Measurements from ENCODE around the gene LCA5L.
A peak's percentile ranks its signal among the peaks of the same experiment; 100 is the strongest.
"Not testable (repeated sequence)": the region's sequence is repeated elsewhere in the genome, so short reads cannot be mapped to it uniquely, and the experiment has no call there.

Gene LCA5L

DNA sequence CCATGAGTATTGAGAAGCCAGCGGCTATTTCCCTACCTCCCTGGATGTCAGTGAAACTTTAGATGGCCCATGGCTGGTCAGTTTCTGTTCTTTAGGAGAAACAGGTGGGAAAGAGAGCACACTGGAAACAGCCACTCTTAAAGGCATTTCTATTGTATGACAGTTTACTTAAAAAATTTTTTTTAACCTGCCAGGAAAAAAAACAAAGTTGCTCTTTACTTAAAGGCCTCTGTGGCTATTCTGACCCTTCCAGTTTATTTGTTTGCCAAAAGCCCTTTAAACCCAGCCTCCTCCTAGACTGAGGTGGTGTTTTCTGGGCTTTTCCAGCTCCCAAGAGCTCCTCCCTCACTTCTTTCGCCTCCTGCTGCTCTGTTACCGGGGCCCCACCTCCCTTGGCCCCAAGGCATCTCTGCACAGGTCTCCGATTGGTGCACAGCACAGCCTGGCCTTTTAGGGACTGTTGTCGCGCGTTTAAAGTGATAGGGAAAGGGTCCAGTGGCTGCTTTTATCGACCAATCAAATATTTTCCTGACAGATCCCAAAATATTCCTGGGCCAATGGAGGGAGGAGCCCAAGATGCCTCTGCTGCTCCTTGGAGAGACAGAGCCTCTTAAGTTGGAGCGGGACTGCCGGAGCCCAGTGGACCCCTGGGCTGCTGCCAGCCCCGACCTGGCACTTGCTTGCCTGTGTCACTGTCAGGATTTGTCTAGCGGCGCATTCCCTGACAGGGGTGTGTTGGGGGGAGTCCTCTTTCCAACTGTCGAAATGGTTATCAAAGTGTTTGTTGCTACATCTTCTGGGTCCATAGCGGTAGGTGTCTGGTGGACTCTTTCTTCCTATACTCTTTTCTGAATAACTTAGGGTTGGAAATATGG is 6.0 kb upstream of the LCA5L start, which contains the start of gene SH3BGR:
SH3BGR (plus strand) TSS at position 639 of the 875 bp plus-strand sequence; CDS start at position 766, 127 bp downstream.
- DNase-seq (ENCODE audit: low read depth in 2 of 2) = no peak

DNA sequence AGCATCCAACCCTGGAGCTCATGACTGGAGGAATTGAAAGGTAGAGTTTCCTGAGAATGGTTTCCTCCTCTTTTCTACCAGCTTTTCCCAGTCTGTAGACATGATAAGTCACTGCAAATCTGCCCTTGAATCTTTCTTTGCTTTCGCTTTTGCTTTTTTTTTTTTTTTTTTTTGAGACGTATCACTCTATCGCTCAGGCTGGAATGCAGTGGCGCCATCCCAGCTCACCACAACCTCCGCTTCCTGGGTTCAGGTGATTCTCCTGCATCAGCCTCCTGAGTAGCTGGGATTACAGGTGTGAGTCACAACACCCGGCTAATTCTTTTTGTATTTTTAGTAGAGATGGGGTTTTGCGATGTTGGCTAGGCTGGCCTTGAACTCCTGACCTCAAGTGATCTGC is 1.7 kb upstream of the LCA5L start:
- DNase-seq (ENCODE audit: low read depth in 2 of 2) = no peak

DNA sequence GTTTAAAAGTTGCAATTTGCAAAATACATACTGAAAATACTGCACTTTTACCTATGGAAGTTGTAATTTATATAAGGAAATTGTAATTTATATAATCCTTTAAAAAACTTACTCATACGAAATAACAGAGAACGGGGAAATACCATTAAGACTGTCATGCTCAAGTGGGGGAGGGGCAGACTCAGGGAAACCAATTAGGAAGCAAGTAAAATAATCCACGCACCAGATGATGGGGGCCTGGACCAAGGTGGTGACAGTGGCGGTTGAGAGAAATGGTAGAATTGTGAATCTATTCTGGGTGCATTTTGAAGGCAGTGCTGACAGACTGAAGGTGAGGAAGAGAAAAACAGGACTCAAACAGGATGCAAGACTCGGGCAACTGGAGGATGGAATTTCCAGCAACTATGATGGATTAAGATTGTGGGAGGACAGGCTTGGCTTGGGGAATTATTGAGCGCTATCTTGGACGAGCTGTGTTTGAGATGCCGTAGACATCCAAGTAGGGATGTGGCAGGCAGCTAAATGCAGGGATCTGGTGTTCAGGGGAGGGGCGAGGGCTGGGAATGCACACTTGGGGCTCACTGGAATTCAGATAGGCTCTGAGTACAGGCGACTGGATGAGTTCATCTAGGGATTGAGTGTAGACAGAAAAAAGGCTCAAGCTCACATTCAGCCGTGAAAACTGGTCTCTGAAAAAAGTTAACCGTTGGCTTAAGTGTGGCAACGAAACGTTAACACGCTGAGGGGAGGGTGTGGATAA is 977 bp downstream of the LCA5L start:
- no peak for DNase-seq (ENCODE audit: low read depth in 2 of 2)

DNA sequence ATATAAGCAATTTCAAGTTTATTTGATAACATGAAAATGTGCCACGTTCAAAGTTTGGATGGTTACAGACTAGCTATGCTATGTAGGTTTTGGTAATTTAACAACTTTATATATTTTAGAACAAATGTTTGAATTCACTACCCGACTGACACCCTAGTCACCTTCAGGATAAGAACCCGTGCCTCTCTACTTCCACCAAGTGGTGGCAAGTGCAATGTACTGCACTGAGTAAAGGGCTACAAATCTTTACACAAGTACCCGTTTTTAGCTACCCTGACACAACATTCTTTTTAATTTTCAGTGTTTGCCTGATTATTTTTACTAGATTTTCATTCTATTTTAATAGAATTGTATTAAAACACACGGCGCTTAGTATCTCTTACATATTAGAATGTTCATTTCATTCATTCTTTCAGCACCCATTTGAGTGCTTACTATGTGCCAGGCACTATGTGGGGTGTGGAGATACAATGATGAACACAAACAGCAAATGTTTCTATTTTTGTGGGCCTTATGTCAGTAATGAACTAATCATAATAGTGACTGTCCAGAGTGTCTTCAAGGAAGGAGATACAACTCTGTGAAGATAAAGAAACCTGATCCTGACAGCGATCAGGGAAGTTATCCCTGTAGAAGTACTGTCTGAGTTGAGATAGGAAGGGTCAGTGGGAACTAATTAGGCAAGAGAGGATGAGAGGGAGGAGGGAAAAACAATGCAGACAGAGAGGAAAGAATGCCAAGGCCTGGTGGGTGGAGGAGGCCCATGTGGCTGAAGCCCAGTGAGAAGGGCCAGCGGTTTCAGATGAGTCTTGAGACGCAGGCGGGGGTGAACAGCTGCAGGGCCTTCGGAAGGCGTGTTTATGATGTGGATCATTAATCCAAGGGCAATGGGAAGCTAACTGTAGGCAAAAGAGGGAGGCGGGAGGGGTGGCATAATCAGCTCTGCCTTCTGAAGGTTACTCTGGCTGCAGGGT is 3.8 kb downstream of the LCA5L start:
- DNase-seq (ENCODE audit: low read depth in 2 of 2) = no peak

DNA sequence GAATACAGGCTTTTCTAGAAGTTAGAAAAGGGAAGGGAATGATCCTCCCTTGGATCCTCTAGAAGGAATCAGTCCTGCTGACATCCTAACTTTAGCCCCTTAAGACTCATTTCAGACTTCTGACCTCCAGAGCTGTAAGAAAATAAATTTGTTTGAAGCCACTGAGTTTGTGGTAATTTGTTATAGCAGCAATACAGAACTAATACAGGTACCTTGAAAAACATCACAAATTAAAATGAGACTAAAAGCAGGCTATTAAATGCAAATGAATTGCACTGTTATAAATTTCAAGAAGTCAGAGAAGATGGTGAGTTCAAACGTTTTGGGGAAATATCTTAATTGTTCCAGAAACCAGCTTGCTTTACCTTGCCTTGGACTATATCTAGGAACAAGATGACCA is 6.3 kb downstream of the LCA5L start:
- DNase-seq (ENCODE audit: low read depth in 2 of 2) = no peak

DNA sequence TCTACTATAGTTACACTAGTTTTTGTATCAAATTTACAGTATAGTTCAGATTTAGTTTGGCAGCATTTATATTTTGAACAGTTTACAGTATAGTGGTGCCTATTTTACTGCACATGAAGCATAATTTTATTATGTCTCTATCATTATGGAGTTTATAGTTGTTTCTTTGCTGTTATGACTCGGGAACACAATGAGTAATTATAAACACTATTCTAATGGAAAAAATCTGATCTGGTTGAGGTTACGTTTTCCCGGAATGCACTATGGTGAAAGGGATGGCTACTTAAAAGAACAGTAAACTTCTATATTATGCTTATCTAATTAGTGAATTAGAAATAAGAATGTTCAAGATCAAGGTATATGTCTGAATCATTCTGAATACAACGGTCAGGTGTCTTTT is 10.6 kb downstream of the LCA5L start:
- DNase-seq (ENCODE audit: low read depth in 2 of 2) = no peak

DNA sequence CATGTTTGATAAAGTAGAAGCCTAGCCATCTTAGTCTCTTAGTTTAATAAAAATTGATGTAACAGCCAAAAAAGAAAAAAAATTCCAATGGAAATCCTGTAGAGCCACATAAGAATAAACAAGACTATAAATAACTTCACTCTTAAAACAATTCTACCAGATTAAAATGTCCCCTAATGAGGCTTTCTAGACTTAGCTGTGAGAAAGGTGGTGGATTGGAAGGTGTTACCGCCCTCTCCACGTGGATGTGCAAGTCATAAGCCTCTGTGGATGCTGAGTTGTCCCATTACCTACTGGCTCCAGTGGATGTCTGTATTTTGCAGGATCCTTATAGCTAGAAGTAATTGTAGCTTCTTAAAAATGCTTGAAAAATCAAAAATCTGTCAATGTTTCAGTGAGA is 14.6 kb downstream of the LCA5L start:
- DNase-seq (ENCODE audit: low read depth in 2 of 2) = no peak

DNA sequence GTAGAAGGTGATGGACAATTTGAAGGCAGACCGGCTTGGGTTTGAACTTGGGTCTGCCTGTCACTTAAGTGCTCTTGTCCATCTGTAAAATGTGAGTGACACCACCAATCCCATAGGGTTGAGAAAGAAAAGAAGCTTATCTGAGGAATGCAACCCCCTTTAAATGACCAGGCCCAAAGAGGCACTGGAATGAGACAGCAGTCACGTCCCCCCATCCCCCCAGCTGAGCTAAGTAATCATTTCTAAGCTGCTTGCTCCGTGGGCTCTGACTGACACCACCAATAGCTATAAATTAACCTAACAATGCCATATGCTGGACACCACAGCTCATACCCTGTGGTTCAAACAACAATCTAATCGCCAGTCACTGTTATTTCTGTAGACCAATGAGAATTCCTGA is 15.1 kb downstream of the LCA5L start:
- no peak for DNase-seq (ENCODE audit: low read depth in 2 of 2)

DNA sequence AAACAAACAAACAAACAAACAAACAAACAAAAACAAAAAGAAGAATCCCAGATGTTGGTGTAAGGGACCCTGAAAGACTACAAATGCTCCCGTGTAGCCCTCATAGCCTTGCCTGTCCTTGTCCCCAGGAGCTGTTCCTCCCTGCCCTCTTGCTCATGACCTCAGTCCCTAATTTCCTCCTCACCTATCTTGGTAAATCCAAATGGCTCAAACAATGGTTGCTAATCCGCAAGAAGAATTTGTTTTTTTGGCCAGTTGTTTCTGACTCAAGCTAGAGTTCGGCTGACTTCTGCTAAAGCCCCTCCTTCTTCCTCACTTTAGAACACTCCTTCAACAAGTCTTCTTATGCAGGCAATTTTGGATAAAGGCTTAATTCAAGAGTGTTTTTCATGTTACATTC is 15.6 kb downstream of the LCA5L start:
- no peak for DNase-seq (ENCODE audit: low read depth in 2 of 2)

DNA sequence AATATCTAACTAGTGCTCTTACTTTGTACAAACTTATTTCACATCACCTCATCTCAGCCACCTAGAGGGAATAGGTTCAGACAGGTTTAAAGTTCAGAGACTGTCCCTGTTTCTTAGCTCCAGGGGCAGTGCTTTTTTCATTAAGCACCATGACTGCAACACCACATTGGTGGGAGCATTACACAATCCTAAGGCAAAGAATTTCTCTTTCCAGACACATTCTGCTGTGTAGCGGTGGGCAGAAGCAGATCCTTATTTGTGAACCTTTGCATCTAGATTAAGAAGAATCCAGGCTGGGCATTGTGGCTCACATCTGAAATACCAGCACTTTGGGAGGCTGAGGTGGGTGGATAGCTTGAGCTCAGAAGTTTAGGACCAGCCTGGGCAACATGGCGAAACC is 16.1 kb downstream of the LCA5L start:
- no peak for DNase-seq (ENCODE audit: low read depth in 2 of 2)

DNA sequence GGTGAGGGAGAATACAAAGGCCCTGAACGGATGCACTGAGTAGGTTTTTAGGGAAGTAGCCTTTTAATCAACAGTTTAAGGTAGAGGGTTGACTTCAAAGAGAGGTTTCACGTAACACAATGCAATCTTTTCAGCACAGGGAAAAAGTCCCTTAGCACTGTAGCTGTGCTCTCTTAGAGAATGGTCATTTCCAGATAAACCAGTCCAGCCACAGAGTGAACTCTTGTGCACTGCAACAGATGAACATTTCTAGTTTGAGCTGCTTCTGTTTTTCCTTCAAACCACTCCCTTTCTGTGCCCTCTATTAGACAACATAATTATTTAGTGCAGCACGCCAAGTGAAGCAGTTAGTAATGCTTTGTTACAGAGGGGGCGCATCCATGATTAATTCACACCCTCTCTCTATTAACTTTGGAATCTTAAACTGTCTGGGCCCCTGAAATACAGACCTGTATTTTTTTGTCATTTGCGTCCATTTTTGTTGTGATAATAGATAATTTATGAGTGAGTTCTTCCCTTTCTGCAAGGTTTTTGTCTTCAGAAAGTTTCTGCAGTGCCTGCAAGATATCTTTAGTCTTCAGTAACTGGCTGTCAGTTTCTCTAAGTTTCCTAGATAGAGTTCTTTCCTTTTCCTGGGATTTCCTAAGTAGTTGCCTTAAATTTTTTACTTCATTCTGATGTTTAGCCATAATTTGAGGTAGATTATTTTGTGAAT is 22.9 kb downstream of the LCA5L start:
- no peak for DNase-seq (ENCODE audit: low read depth in 2 of 2)

DNA sequence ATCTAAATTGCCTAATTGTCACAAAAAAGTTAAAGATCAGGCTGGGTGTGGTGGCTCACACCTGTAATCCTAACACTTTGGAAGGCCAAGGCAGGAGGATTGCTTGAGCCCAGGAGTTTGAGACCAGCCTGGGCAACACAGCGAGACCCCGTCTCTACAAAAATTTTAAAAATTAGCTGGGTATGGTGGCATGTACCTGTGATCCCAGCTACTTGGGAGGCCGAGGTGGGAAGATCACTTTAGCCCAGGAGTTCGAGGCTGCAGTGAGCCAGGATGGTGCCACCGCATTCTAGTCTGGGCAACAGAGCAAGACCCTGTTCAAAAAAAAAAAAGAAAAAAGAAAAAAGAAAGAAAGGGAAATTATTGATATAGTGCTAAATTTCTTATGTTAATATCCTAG is 26.4 kb downstream of the LCA5L start:
- not testable (repeated sequence) for DNase-seq (ENCODE audit: low read depth in 2 of 2)

DNA sequence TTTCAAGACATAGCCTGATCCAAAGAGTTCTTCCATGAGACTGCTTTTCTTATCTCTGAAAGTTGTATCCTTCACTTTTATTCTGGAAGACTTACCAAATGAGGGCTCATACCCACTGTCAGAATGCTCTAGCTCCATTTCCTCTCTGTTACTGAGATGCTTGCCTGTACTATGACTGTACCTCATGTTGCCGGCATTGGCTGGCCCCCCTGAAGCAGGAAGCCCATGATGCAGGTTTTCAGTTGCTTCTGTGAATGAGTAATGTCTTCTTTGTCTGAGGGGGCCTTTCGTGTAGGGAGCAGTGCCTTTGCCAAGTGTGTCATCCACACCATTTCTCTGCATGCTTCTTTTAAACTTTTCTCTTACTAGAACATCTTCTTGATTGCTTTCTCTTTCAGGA is 39.5 kb downstream of the LCA5L start:
- DNase-seq (ENCODE audit: low read depth in 2 of 2) = no peak

DNA sequence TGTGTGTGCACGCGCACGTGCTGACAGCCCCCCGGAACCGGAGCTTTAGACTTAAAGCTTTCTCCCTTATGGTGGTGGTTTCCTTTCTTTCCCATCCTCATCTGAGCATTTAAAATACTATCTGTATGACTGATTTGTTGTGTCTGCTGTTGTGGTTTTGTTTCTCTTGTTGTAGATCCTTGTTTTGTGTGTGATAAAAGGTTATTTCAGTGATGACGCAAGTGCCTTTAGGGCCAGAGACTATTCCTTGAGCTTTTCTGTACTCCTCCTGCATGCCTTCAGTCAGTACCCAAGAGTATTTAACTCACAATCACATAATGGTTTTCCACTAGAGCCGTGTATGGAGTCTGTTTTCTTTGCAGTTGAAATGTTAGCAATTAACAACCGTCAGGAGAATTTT is 45.4 kb downstream of the LCA5L start:
- no peak for DNase-seq (ENCODE audit: low read depth in 2 of 2)

DNA sequence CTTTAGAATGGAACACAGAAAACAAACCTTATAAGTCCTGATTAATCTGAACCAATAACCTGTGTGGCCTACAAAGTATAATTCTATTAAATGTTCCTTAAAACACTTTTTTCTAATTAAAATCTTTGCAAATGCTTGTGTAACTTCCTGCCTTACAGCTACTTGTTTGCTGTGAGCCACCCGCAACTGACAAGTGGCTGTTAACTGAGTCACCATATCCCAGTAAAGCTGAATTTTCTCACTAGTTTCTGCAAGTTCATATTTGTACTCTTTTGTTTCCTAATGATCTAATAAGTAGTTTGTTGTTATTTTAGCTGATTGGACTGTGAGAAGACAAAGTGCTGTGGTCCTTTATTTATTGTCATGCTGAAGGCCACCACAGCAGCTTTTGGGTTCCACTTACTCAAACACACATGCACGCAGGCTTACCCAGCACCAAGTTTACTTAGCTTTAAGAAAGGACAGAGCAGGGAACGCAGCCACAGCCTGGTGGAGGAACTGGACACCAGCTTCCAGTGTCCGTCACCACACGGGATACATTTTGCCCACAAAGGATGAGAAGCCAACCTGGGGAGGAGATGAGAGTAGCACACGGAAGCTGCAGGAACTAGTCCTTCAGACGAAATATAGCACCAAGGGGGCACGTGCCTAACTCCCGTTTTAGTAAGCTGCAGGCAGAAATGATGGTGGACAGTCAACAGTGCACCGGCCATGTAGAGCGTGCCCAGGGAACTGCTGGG is 47.8 kb downstream of the LCA5L start:
- no peak for DNase-seq (ENCODE audit: low read depth in 2 of 2)

DNA sequence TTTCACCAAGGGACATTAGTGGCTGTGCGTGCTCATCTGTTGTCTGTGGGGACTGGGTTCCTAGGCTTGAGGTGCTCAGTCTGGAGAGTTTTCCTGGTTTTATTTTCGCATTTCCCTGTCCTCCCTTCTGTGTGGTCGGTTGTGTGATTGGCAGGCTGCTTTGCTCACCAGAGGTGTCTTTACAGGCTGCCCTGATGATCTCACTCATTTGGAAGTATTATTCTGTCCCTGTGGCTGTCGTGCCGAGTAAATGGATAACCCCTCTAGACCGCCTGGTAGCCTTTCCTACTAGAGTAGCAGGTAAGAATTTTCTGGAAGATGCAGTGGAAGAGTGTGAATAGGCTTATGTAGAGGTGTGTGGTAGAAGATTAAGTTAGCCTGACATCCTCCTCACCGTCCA is 52.6 kb downstream of the LCA5L start:
- no peak for DNase-seq (ENCODE audit: low read depth in 2 of 2)

DNA sequence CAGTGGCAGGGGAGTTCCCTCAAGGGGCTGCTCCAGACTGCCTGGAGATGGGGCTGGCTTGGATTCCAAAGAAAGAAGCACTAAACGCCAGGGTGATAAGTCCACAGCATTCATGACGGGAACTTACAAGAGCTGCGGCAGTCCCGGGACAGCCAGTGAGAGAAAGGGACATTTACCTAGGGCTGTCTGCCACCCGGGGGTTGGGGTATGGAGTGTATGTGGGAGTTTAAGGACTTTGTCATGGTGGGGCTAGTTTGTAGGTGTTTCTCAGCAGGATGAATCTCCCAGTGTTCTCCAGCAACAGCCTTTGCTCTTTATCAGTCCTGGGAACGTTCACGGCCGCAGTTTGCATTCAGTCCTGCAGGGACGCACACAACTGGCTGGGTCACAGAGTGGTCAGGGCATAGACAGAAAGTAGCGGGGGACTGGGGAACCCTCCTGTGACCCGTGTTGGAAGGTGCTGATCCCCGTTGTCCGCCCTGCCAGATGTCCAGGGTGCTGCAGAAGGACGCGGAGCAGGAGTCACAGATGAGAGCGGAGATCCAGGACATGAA is 55.3 kb downstream of the LCA5L start:
- DNase-seq (ENCODE audit: low read depth in 2 of 2) = no peak

DNA sequence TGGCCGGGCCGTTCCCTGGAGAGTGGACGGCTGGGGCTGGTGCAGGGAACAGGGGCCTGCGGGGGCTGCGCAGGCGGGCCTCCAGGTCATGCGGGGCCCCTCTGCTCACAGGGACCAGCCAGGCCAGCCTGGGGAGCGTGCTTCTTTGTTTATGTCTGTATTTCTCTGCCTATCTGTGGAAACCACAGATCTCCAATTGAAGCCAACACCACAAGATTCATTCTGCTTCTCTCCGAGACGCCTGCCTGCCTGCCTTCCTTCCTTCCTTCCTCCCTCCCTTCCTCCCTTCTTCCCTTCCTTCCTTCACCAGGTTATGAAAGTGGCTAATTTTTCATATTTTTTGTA is 56.8 kb downstream of the LCA5L start:
- no peak for DNase-seq (ENCODE audit: low read depth in 2 of 2)

DNA sequence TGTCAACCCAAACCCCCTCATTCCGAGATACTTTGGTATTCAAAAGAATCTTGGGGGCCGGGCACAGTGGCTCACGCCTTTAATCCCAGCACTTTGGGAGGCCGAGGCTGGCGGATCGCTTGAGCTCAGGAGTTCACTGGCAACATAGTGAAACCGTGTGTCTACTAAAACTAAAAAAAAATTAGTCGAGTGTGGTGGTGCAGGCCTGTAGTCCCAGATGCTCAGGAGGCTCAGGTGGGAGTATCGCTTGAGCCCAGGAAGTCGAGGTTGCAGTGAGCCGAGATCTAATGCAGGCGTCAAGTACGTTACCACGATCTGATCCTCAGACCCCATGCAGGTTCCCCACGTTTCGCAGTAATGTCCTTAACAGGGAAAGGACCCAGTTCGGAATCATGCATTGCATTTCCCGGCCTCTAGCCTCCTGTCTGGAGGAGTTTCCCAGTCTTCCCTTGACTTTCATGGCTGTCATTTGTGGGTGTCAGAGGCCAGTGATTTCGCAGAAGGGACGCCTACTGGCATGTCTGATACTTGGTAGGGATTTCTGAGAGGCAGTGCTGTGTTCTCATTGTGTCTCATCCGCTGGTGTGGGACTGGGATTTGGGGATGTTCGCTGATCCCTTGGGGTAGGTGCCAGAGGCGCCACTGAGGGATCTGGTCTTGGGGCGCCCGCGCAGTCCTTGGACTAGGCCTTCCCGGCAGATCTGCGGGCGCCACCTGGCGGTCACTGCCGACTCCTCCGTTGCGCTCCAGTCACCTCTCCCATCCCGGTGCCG is 57.4 kb downstream of the LCA5L start:
- peak; percentile 88 to 92 for DNase-seq (ENCODE audit: low read depth in 2 of 2)
